Peyer's patch (tissue), 4 donors: ENCODE data around the gene KLHL30.

ENCODE experiments used
- CTCF ChIP-seq, 6 experiments: fragments of 450-650 bp in 4 of 6; fragments of 200-600 bp in 2 of 6; sonication (generic) in 1 of 6; IDR thresholded peaks; one replicate each; pipeline ENCODE4 v1.5.1; 2017 to 2019; ENCODE audit warnings: antibody characterized with exemption in 6 of 6, mild to moderate bottlenecking in 3 of 6, moderate library complexity in 1 of 6
- POLR2A ChIP-seq, 2 donors: fragments of 450-650 bp; IDR thresholded peaks; one replicate each; pipeline ENCODE4 v1.5.1; 2017; ENCODE audit warnings: antibody characterized with exemption in 2 of 2, mild to moderate bottlenecking in 2 of 2, moderate library complexity in 2 of 2

GRCh38 chr2:238104691-238105371 lies 33.6 kb upstream of the KLHL30 start:
- TF ChIP-seq CTCF (IDR thresholded peaks at IDR 0.05): no peak
- no peak for TF ChIP-seq POLR2A (IDR thresholded peaks at IDR 0.05)
